ENCODE data around the gene ZNF33B. TPM values are rescaled to one million over a fixed set of nuclear protein-coding genes. Genes with fewer than 3 reads are reported as not detected.

The ZNF33B gene
- total RNA-seq, 1 experiment from 2014 or later = 27.2 TPM

DNA sequence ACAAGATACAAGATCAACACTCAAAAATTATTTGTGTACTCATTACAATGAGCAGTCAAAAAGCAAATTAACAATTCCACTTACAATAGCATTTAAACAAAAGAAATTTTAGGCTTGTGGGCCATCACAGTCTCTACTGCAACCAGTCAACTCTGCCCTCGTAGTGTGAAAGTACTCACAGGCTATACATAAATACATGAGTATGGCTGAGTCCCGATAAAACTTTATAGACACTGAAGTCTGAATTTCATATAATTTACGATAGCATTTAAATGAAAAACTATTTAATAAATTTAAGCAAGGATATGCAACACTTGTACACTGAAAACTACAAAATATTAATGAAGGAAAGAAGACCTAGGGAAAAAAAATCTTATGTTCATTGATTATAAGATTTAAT is 90.1 kb downstream of the ZNF33B start:
- no TSS peak for BruUV-seq (replicated peaks)
- no peaks in the 10 kb centered on the region for H3K27me3 Mint-ChIP-seq (ENCODE audit: unreplicated experiment)
- intact Hi-C loops (cut with micrococcal nuclease; ENCODE audit: unreplicated experiment) = no loop called here
- peaks cover 9% of the 10 kb centered on the region for H3K4me1 Mint-ChIP-seq (ENCODE audit: low read depth, unreplicated experiment)
- peaks cover 17% of the 10 kb centered on the region for H3K36me3 Mint-ChIP-seq (ENCODE audit: insufficient read depth, unreplicated experiment)
- H3K9me3 Mint-ChIP-seq (ENCODE audit: low read depth, unreplicated experiment) = peaks cover 3% of the 10 kb centered on the region
- H3K4me3 Mint-ChIP-seq (ENCODE audit: low read depth, unreplicated experiment) = no peak overlapping the region
- no peak overlapping the region for H3K27ac Mint-ChIP-seq (ENCODE audit: unreplicated experiment)
- TF ChIP-seq, protein P1, sequence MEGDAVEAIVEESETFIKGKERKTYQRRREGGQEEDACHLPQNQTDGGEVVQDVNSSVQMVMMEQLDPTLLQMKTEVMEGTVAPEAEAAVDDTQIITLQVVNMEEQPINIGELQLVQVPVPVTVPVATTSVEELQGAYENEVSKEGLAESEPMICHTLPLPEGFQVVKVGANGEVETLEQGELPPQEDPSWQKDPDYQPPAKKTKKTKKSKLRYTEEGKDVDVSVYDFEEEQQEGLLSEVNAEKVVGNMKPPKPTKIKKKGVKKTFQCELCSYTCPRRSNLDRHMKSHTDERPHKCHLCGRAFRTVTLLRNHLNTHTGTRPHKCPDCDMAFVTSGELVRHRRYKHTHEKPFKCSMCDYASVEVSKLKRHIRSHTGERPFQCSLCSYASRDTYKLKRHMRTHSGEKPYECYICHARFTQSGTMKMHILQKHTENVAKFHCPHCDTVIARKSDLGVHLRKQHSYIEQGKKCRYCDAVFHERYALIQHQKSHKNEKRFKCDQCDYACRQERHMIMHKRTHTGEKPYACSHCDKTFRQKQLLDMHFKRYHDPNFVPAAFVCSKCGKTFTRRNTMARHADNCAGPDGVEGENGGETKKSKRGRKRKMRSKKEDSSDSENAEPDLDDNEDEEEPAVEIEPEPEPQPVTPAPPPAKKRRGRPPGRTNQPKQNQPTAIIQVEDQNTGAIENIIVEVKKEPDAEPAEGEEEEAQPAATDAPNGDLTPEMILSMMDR (IDR thresholded peaks at IDR 0.05; ENCODE audit: unreplicated experiment) = no peak
- no peak for DNase-seq
- CTCF ChIA-PET = no interaction called here

DNA sequence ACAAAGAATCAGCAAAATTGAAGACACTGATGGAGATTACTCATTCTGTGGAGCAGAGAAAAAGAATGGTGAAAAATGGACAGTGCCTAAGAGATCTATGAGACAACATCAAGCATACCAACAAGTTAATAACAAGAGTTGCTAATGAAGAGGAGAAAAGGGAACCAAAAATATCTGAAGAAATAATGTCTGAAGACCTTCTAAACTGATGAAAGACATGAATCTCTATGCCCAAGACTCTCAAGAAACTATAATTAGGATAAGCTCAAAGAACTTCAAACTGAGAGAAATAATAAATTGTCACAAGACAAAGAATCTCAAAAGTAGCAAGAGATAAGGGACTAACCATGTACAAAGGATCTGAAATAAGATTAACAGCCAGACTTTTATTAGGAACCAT is 93.4 kb downstream of the ZNF33B start:
- intact Hi-C loops (cut with micrococcal nuclease; ENCODE audit: unreplicated experiment) = no loop called here
- DNase-seq = no peak
- peaks cover 11% of the 10 kb centered on the region for H3K9me3 Mint-ChIP-seq (ENCODE audit: low read depth, unreplicated experiment)
- H3K36me3 Mint-ChIP-seq (ENCODE audit: insufficient read depth, unreplicated experiment) = no peaks in the 10 kb centered on the region
- no peaks in the 10 kb centered on the region for H3K4me1 Mint-ChIP-seq (ENCODE audit: low read depth, unreplicated experiment)
- H3K27me3 Mint-ChIP-seq (ENCODE audit: unreplicated experiment) = no peaks in the 10 kb centered on the region
- H3K4me3 Mint-ChIP-seq (ENCODE audit: low read depth, unreplicated experiment) = no peak overlapping the region
- no peak overlapping the region for H3K27ac Mint-ChIP-seq (ENCODE audit: unreplicated experiment)
- BruUV-seq (replicated peaks) = no TSS peak
- CTCF ChIA-PET = no interaction called here
- TF ChIP-seq, protein P1 (IDR thresholded peaks at IDR 0.05; ENCODE audit: unreplicated experiment) = no peak

DNA sequence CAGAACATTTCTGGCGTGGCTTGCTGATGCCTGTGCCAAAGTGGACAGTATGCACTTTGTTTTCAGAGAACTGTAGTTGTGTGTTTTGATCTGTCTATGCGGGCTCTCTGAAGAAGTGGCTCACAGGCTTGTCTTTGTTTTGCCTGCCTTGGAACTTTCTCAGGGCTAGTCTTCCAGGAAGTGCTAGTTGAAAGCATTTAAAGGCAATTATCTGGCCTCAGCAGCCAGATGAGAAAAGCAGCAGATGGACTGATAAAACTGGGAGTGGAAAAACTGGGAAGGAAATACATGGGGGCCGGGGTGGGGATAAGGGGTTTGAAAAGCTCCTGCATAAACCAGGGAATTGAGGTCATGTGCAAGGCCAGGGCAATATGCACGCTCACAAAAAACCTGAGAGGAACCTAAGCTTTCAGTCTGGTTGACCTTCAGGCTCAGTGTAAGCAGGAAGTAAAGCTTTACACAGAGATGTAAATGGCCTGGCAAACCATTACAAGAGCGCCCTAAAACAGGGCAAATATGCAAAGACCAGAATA is 94.5 kb downstream of the ZNF33B start:
- CTCF ChIA-PET = no interaction called here
- TF ChIP-seq, protein P1 (IDR thresholded peaks at IDR 0.05; ENCODE audit: unreplicated experiment) = no peak
- Mint-ChIP-seq H3K4me1 (ENCODE audit: low read depth, unreplicated experiment) (no peaks in the 10 kb centered on the region), H3K9me3 (ENCODE audit: low read depth, unreplicated experiment) (peaks cover 11% of the 10 kb centered on the region), H3K36me3 (ENCODE audit: insufficient read depth, unreplicated experiment) (no peaks in the 10 kb centered on the region), H3K4me3 (ENCODE audit: low read depth, unreplicated experiment) (no peak overlapping the region), H3K27me3 (ENCODE audit: unreplicated experiment) (no peaks in the 10 kb centered on the region), H3K27ac (ENCODE audit: unreplicated experiment) (no peak overlapping the region)
- DNase-seq = no peak
- no TSS peak for BruUV-seq (replicated peaks)
- intact Hi-C loops (cut with micrococcal nuclease; ENCODE audit: unreplicated experiment) = no loop called here

Other genes starting within 250 kb of the ZNF33B start
- gene BMS1, start 144.2 kb upstream of the ZNF33B start, total RNA-seq (2022) = 25.9 and 26.2 TPM in 2 replicates

All from Calu3 (cell line).